Measurements from ENCODE around the gene CDT1. TPM values are rescaled to one million over a fixed set of nuclear protein-coding genes. Genes with fewer than 3 reads are reported as not detected.

Gene CDT1
- total RNA-seq, 1 experiment from 2014 or later: 74.1 TPM

DNA sequence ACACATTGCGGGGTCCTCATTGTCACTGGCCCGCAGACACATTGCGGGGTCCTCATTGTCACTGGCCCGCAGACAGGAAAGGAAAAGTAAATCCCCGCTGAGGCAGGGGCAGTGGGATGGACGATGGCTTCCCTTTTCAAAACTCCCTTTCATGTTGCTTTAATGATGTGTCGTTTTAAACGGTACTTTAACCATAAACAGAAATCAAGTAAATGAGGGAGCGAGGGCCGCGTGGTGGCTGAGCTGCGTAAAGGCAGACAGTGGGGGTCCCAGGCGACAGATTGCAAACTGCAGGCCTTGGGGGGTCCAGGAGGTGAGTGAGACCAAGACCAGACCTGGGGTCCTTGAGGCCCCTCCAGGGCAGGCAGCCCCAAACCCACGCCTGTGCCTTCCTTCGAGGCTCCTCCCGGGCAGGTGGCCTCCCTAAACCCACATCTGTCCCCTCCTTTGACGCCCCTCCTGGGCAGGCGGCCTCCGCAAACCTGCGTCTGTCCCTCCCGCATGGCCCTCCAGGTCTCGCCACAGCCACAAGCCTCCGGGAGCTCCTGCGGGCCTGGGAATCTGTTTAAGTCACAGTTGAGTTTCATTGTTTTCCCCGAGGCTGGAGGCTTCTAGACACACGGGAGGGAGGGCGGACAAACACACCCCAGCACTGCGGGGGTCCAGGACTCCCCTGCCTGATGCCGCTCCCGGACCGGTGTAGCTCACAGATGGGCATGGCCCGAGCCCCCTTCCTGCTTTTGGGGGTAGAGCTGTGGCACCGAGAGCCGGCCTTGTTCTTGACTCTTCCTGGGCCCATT lies 25.9 kb upstream of the CDT1 start:
- Histone ChIP-seq H3K79me2 (ENCODE audit: insufficient read depth, low read length) (peaks cover 4% of the 10 kb centered on the region; the same call in 1 of the 2 replicates), H2AFZ (ENCODE audit: low read length) (no peak overlapping the region), H4K20me1 (ENCODE audit: control insufficient read depth, insufficient read depth, insufficient read length) (no peaks in the 10 kb centered on the region)

More for the DNA sequence above, 25.9 kb upstream of the CDT1 start:
- peaks cover 25 to 43% of the 10 kb centered on the region in 2 experiments for H3K4me1 Mint-ChIP-seq
- H4K8ac ChIP-seq (replicated peaks; ENCODE audit: insufficient read length, low read depth, low read length): no peak overlapping the region
- H3K27me3 ChIP-seq (ENCODE audit: insufficient read depth, low read length): no peaks in the 10 kb centered on the region
- H3K27me3 Mint-ChIP-seq (ENCODE audit: low read depth): no peaks in the 10 kb centered on the region
- no peak overlapping the region for H4K5ac ChIP-seq (ENCODE audit: insufficient read length, low read depth, low read length)
- no peak for DNase-seq
- H3T11ph ChIP-seq (ENCODE audit: low read length): no peak overlapping the region
- H3K18ac ChIP-seq (ENCODE audit: insufficient read length, low read depth, low read length): no peak overlapping the region
- no peak overlapping the region for H3K27ac ChIP-seq (ENCODE audit: insufficient read length, low read depth, low read length)
- H3K4me3 Mint-ChIP-seq: no peak overlapping the region
- peak overlapping the region; percentile 68 to 94 (median 74); a peak in 4 of 7 replicates for H3K27ac Mint-ChIP-seq
- no peaks in the 10 kb centered on the region for H3K36me3 Mint-ChIP-seq (ENCODE audit: insufficient read depth in 1 of 3, low read depth in 3 of 3)
- no peaks in the 10 kb centered on the region for H3K9me3 Mint-ChIP-seq
- H2BK5ac ChIP-seq (ENCODE audit: insufficient read length, low read length): no peak overlapping the region
- H3K56ac ChIP-seq (ENCODE audit: insufficient read length, low read depth, low read length): no peak overlapping the region
- H3K14ac ChIP-seq (ENCODE audit: insufficient read depth, low read length): no peak overlapping the region
- H3K9ac ChIP-seq (ENCODE audit: extremely low read depth, insufficient read length, low read length): no peak overlapping the region
- no peak overlapping the region for H2BK12ac ChIP-seq (ENCODE audit: insufficient read length, low read depth, low read length)
- H3K4me1 ChIP-seq (ENCODE audit: insufficient read depth, low read length): no peaks in the 10 kb centered on the region
- TF ChIP-seq, protein P1, sequence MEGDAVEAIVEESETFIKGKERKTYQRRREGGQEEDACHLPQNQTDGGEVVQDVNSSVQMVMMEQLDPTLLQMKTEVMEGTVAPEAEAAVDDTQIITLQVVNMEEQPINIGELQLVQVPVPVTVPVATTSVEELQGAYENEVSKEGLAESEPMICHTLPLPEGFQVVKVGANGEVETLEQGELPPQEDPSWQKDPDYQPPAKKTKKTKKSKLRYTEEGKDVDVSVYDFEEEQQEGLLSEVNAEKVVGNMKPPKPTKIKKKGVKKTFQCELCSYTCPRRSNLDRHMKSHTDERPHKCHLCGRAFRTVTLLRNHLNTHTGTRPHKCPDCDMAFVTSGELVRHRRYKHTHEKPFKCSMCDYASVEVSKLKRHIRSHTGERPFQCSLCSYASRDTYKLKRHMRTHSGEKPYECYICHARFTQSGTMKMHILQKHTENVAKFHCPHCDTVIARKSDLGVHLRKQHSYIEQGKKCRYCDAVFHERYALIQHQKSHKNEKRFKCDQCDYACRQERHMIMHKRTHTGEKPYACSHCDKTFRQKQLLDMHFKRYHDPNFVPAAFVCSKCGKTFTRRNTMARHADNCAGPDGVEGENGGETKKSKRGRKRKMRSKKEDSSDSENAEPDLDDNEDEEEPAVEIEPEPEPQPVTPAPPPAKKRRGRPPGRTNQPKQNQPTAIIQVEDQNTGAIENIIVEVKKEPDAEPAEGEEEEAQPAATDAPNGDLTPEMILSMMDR (conservative IDR thresholded peaks at IDR 0.05): no peak
- H3K23ac ChIP-seq (ENCODE audit: insufficient read length, low read depth, low read length): no peak overlapping the region
- H2BK20ac ChIP-seq (ENCODE audit: low read depth, low read length, poor library complexity, severe bottlenecking): no peak overlapping the region
- H3K4me2 ChIP-seq (ENCODE audit: insufficient read depth, insufficient read length, low read length): no peak overlapping the region
- no peak overlapping the region for H4K91ac ChIP-seq (ENCODE audit: insufficient read length, low read depth, low read length)
- H3K79me1 ChIP-seq (ENCODE audit: insufficient read depth, low read depth, low read length, poor library complexity, severe bottlenecking): no peaks in the 10 kb centered on the region
- H3K9me3 ChIP-seq (ENCODE audit: control insufficient read depth, low read depth, low read length): no peaks in the 10 kb centered on the region
- H2BK120ac ChIP-seq (ENCODE audit: low read depth, low read length, poor library complexity, severe bottlenecking): no peak overlapping the region
- no peaks in the 10 kb centered on the region for H3K23me2 ChIP-seq (ENCODE audit: insufficient read length, low read depth, low read length, poor library complexity, severe bottlenecking)
- no CpG with 5 or more reads among the region's 34 CpGs for WGBS (ENCODE audit: extremely low coverage, insufficient read length, low lambda C conversion rate)
- no peak overlapping the region for H2AK5ac ChIP-seq (ENCODE audit: insufficient read length, low read length)
- H2BK15ac ChIP-seq (ENCODE audit: low read depth, low read length): no peak overlapping the region
- no peak overlapping the region for H3K4ac ChIP-seq (ENCODE audit: low read depth, low read length)

Measured in H9 (cell line).